ENCODE data around the gene TMEM117. TPM values are rescaled to one million over a fixed set of nuclear protein-coding genes. Genes with fewer than 3 reads are reported as not detected.

The TMEM117 gene
- total and polyA plus RNA-seq, 10 of the 15 experiments (the other 5 are each of a cell fraction or from before 2014, with no cell fraction given), result 3.1 to 8.2 (median 6.1) TPM

- Histone ChIP-seq H2AFZ (ENCODE audit: control insufficient read depth, low read depth, low read length) (no peak overlapping the region), H3K9ac (ENCODE audit: control insufficient read depth, insufficient read depth, low read length) (no peak overlapping the region), H3K4me3 (no peak overlapping the region), H3K4me2 (ENCODE audit: control insufficient read depth, insufficient read depth) (no peak overlapping the region), H3K27ac (ENCODE audit: control insufficient read depth, insufficient read depth) (no peak overlapping the region), H3K79me2 (ENCODE audit: control insufficient read depth, insufficient read depth, low read length) (no peaks in the 10 kb centered on the region), H3K27me3 (replicated peaks in 1 of 2; ENCODE audit: control insufficient read depth in 2 of 2, insufficient read depth in 2 of 2, low read length in 1 of 2) (no peaks in the 10 kb centered on the region), H3K9me3 (replicated peaks; ENCODE audit: control insufficient read depth, insufficient read depth, low read length) (no peaks in the 10 kb centered on the region), H3K36me3 (ENCODE audit: control insufficient read depth in 2 of 2, insufficient read depth in 2 of 2, low read length in 1 of 2) (no peaks in the 10 kb centered on the region), H3K4me1 (ENCODE audit: control insufficient read depth, insufficient read depth, low read length) (no peaks in the 10 kb centered on the region), H4K20me1 (ENCODE audit: control insufficient read depth, insufficient read depth) (no peaks in the 10 kb centered on the region)
- no peak for TF ChIP-seq BCL11A (IDR thresholded peaks at IDR 0.05; ENCODE audit: low read depth, low read length)
- no peak for TF ChIP-seq EZH2 (IDR thresholded peaks at IDR 0.05; ENCODE audit: borderline replicate concordance, control insufficient read depth, low read depth, low read length)
- no peak for TF ChIP-seq MEF2A (IDR thresholded peaks at IDR 0.05; ENCODE audit: insufficient read depth, low read depth, low read length)
- no peak for TF ChIP-seq ZNF622 (IDR thresholded peaks at IDR 0.05)
- TF ChIP-seq CBX3 (IDR thresholded peaks at IDR 0.05; ENCODE audit: borderline replicate concordance, low read depth), result no peak
- no peak for TF ChIP-seq PAX5 (IDR thresholded peaks at IDR 0.05; ENCODE audit: borderline replicate concordance, low read depth, low read length)
- no peak for TF ChIP-seq SPI1 (IDR thresholded peaks at IDR 0.05; ENCODE audit: borderline replicate concordance, insufficient read depth, low read depth, low read length)
- no peak for TF ChIP-seq REST (IDR thresholded peaks at IDR 0.05; ENCODE audit: low read depth, low read length)
- ATAC-seq (no peak), DNase-seq (ENCODE audit: low read depth, low spot score) (no peak), FAIRE-seq (no peak)
- no TSS peak for BruUV-seq (replicated peaks)
- in situ Hi-C loops (cut with MboI), result no loop called here
- CTCF ChIA-PET, result no interaction called here
- POLR2A ChIA-PET, result no interaction called here
- RAD21 ChIA-PET (ENCODE audit: unreplicated experiment), result no interaction called here
- 67% methylated on average over 3 of the region's 3 CpGs for WGBS (ENCODE audit: insufficient coverage, insufficient replicate concordance, low lambda C conversion rate, missing lambda C conversion rate)
- intact Hi-C loops (cut with micrococcal nuclease; ENCODE audit: unreplicated experiment), result no loop called here
- SMC1A ChIA-PET (ENCODE audit: uncharacterized antibody, unreplicated experiment), result no interaction called here
Observed at GRCh38 chr12:44246482-44247105, 410.7 kb downstream of the TMEM117 start.
